ENCODE measurements around the gene ZCCHC3. TPM values are rescaled to one million over a fixed set of nuclear protein-coding genes. Genes with fewer than 3 reads are reported as not detected.
"Not testable (repeated sequence)": the region's sequence is repeated elsewhere in the genome, so short reads cannot be mapped to it uniquely, and the experiment has no call there.

The ZCCHC3 gene
- total and polyA plus RNA-seq, 4 donors: 10.4 to 27.8 (median 13.6) TPM

DNA sequence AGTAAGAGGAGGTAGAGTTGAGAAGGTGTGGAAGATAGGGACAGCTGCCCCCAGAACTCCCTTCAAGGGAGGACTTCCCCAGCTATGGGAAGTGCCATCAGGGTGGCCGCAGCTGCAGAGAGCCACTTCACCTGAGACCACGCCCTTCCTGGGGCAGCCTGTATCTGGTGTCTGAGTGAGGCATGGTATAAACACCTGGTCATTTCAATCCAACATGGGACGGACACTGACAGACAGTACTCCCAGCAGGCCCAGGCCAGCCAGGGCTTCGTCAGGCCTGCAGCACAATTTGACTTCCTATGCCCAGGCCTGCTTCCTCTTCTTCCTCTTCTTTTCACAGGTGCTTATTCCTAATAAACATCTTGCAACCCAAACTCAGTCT, 32.5 kb downstream of the ZCCHC3 start:
- H3K4me3 ChIP-seq: no peak overlapping the region
- no peaks in the 10 kb centered on the region for H3K9me3 ChIP-seq (ENCODE audit: control insufficient read depth in 4 of 4, insufficient read depth in 3 of 4, low read length in 3 of 4)
- no peaks in the 10 kb centered on the region for H3K27me3 ChIP-seq (ENCODE audit: control insufficient read depth in 3 of 3, insufficient read depth in 3 of 3, low read length in 2 of 3)
- H3K36me3 ChIP-seq (ENCODE audit: control insufficient read depth in 4 of 4, insufficient read depth in 4 of 4, low read length in 4 of 4): peaks cover 0 to 21% (median 7%) of the 10 kb centered on the region in 4 donors
- WGBS, 2 donors: 64% methylated on average over 4 of the region's 4 CpGs
- no peak for TF ChIP-seq CTCF (IDR thresholded peaks at IDR 0.05; ENCODE audit: control extremely low read depth, extremely low read depth)
- peak overlapping the region in 1 of 2 donors; percentile 20 for H3K27ac ChIP-seq (ENCODE audit: low read depth in 1 of 2, low read length in 1 of 2)
- H3K9ac ChIP-seq (ENCODE audit: insufficient read depth in 1 of 2, low read length in 2 of 2): no peak overlapping the region
- DNase-seq (no peak), ATAC-seq (ENCODE audit: insufficient read depth, low FRiP score) (no peak)
- peaks cover 0 to 26% (median 7%) of the 10 kb centered on the region in 5 donors for H3K4me1 ChIP-seq (ENCODE audit: control insufficient read depth in 5 of 5, insufficient read depth in 5 of 5, low read length in 5 of 5)

DNA sequence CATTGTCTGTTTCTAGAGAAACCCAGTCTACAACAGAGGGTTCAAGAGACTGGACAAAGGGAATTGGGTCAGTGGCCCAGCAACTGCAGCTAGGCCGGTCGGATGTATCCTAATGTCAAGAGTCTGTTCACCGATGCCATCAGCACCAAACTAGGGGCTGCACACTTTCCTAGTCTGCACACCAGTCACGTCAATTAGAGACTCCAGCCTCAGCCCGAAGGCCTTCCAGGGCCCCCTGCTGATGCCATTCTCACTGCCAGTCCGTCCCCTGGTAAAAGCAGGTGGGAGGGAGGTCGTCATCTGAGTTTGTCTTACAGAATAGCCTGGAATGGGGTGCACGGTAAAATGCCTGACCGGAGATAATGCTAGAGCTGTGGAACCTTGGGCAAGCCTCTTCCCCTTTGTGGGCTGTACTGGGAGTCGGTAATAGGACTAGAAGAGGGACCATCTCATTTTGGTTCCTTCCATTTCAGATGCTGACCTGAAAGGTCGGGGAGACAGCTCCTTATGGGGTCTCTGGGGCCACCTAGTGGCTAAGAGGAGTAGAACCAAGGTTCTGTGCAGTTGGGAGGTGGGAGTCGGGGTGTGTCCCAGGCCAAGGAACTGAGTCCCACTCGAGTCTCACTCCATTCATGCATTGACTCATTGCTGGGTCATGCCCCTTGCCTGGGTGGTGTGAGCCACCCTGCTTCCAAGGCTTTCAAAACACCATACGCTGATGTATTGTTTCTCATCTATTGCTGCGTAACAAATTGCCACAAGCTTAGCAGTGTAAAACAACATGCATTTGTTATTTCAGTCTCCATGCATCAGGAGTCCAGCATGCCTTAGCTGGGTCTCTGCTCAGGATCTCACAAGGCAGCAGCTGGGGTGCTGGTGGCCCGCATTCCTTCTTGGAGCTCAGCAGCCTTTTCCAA, 33.1 kb downstream of the ZCCHC3 start:
- Histone ChIP-seq H3K9me3 (ENCODE audit: control insufficient read depth in 4 of 4, insufficient read depth in 3 of 4, low read length in 3 of 4) (no peaks in the 10 kb centered on the region), H3K27ac (ENCODE audit: low read depth in 1 of 2, low read length in 1 of 2) (no peak overlapping the region), H3K36me3 (ENCODE audit: control insufficient read depth in 4 of 4, insufficient read depth in 4 of 4, low read length in 4 of 4) (peaks cover 0 to 21% (median 7%) of the 10 kb centered on the region in 4 donors), H3K4me1 (ENCODE audit: control insufficient read depth in 5 of 5, insufficient read depth in 5 of 5, low read length in 5 of 5) (peaks cover 0 to 26% (median 7%) of the 10 kb centered on the region in 5 donors), H3K27me3 (ENCODE audit: control insufficient read depth in 3 of 3, insufficient read depth in 3 of 3, low read length in 2 of 3) (no peaks in the 10 kb centered on the region), H3K4me3 (no peak overlapping the region), H3K9ac (ENCODE audit: insufficient read depth in 1 of 2, low read length in 2 of 2) (no peak overlapping the region)
- TF ChIP-seq CTCF (IDR thresholded peaks at IDR 0.05; ENCODE audit: control extremely low read depth, extremely low read depth): peak; percentile 62
- peak; percentile 36 for ATAC-seq (ENCODE audit: insufficient read depth, low FRiP score)
- WGBS, 2 donors: 49 to 50% methylated on average over 16 of the region's 16 CpGs
- DNase-seq: peak; percentile 70 to 82 (median 82)

DNA sequence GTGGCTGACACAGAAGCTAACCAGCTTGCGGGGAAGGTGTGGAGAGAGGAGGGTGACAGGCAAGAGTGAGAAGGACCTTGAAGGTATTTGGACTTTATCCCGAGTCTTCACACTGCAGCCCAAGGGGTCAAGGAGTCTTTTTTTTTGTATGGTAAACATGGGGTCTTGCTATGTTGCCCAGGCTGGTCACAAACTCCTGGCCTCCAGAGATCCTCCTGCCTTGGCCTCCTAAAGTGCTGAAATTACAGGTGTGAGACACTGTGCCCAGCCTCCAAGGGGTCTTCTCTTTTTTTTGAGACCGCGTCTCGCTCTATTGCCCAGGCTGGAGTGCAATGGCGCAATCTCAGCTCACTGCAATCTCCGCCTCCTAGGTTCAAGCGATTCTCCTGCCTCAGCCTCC, 37.2 kb downstream of the ZCCHC3 start:
- peaks cover 0 to 9% (median 5%) of the 10 kb centered on the region in 5 donors for H3K4me1 ChIP-seq (ENCODE audit: control insufficient read depth in 5 of 5, insufficient read depth in 5 of 5, low read length in 5 of 5)
- H3K4me3 ChIP-seq: no peak overlapping the region
- peaks cover 0 to 7% (median 3%) of the 10 kb centered on the region in 4 donors for H3K36me3 ChIP-seq (ENCODE audit: control insufficient read depth in 4 of 4, insufficient read depth in 4 of 4, low read length in 4 of 4)
- TF ChIP-seq CTCF (IDR thresholded peaks at IDR 0.05; ENCODE audit: control extremely low read depth, extremely low read depth): no peak
- no peak for ATAC-seq (ENCODE audit: insufficient read depth, low FRiP score)
- DNase-seq: no peak
- H3K27me3 ChIP-seq (ENCODE audit: control insufficient read depth in 3 of 3, insufficient read depth in 3 of 3, low read length in 2 of 3): no peaks in the 10 kb centered on the region
- H3K9me3 ChIP-seq (ENCODE audit: control insufficient read depth in 4 of 4, insufficient read depth in 3 of 4, low read length in 3 of 4): no peaks in the 10 kb centered on the region
- WGBS, 2 donors: 95 to 96% methylated on average over 8 of the region's 8 CpGs
- no peak overlapping the region for H3K27ac ChIP-seq (ENCODE audit: low read depth in 1 of 2, low read length in 1 of 2)
- no peak overlapping the region for H3K9ac ChIP-seq (ENCODE audit: insufficient read depth in 1 of 2, low read length in 2 of 2)

DNA sequence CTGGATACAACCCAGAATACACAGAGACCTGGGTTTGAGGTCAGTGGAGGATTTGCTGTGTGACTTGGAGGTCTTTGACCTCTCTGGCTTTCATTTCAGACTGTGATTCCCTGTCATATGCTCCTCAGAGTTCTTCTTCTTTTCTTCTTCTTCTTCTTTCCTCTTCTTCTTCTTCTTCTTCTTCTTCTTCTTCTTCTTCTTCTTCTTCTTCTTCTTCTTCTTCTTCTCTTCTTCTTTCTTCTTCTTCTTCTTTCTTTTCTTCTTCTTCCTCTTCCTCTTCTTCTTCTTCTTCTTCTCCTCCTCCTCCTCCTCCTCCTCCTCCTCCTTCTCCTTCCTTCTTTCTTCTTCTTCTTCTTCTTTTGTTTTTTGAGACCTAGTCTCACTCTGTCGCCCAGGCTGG, 38.7 kb downstream of the ZCCHC3 start:
- ATAC-seq (ENCODE audit: insufficient read depth, low FRiP score); H3K9me3 ChIP-seq (ENCODE audit: control insufficient read depth in 4 of 4, insufficient read depth in 3 of 4, low read length in 3 of 4); H3K9ac ChIP-seq (ENCODE audit: insufficient read depth in 1 of 2, low read length in 2 of 2); H3K27me3 ChIP-seq (ENCODE audit: control insufficient read depth in 3 of 3, insufficient read depth in 3 of 3, low read length in 2 of 3); H3K27ac ChIP-seq (ENCODE audit: low read depth in 1 of 2, low read length in 1 of 2); H3K4me1 ChIP-seq (ENCODE audit: control insufficient read depth in 5 of 5, insufficient read depth in 5 of 5, low read length in 5 of 5); H3K4me3 ChIP-seq; DNase-seq; H3K36me3 ChIP-seq (ENCODE audit: control insufficient read depth in 4 of 4, insufficient read depth in 4 of 4, low read length in 4 of 4): not testable (repeated sequence)
- WGBS, 2 donors: 84 to 92% methylated on average over 1 of the region's 1 CpG
